BLaER1 treated with 17β-estradiol and CSF1 and Interleukin-3, amounts not matched to agents 10 nM and 100 nM (cell line): Measurements from ENCODE around the gene CENPB.

Experiments
- H3K27ac ChIP-seq, 11 experiments: shearing (Covaris generic); formaldehyde crosslinking; 2 replicates each; pipeline ENCODE4 v1.8.1; 2022
- H3K27me3 ChIP-seq, 11 experiments: shearing (Covaris generic); formaldehyde crosslinking; 2 replicates each; pipeline ENCODE4 v1.8.1; 2022
- H3K36me3 ChIP-seq, 11 experiments: shearing (Covaris generic); formaldehyde crosslinking; 2 replicates each; pipeline ENCODE4 v1.8.1; 2022
- H3K4me1 ChIP-seq, 10 experiments: shearing (Covaris generic); formaldehyde crosslinking; 2 replicates each; pipeline ENCODE4 v1.8.1; 2022
- H3K4me2 ChIP-seq, 11 experiments: shearing (Covaris generic); formaldehyde crosslinking; 2 replicates each; pipeline ENCODE4 v1.8.1; 2022
- H3K4me3 ChIP-seq, 10 experiments: shearing (Covaris generic); formaldehyde crosslinking; 2 replicates each; pipeline ENCODE4 v1.8.1; 2022
- H3K9ac ChIP-seq, 11 experiments: shearing (Covaris generic); formaldehyde crosslinking; 2 replicates each; pipeline ENCODE4 v1.8.1; 2022
- H3K9me3 ChIP-seq, 11 experiments: shearing (Covaris generic); formaldehyde crosslinking; replicated peaks in 1 of 11; 2 replicates each; pipeline ENCODE4 v1.8.1; 2022
- H4K20me1 ChIP-seq, 11 experiments: shearing (Covaris generic); formaldehyde crosslinking; 2 replicates each; pipeline ENCODE4 v1.8.1; 2022
- Cebpa-rat ChIP-seq, 11 experiments: shearing (Covaris generic); IDR thresholded peaks; 2 replicates each; pipeline ENCODE4 v1.8.1; 2022

CENPB gene

GRCh38 chr20:3741836-3742458, 44.6 kb downstream of the CENPB start:
- Histone ChIP-seq H3K4me2 (no peak overlapping the region), H3K9ac (no peak overlapping the region), H3K27me3 (peaks cover 0 to 3% (median 0%) of the 10 kb centered on the region in 11 experiments; a peak in 1 of 22 replicates), H3K9me3 (no peaks in the 10 kb centered on the region), H3K4me3 (no peak overlapping the region), H3K4me1 (peaks cover 5 to 28% (median 8%) of the 10 kb centered on the region in 10 experiments; a peak in 14 of 20 replicates), H3K36me3 (no peaks in the 10 kb centered on the region), H4K20me1 (no peaks in the 10 kb centered on the region), H3K27ac (no peak overlapping the region)
- no peak for TF ChIP-seq Cebpa-rat (IDR thresholded peaks at IDR 0.05)

- Histone ChIP-seq H3K27ac (no peak overlapping the region), H3K27me3 (peaks cover 0 to 3% (median 0%) of the 10 kb centered on the region in 11 experiments; a peak in 1 of 22 replicates), H4K20me1 (no peaks in the 10 kb centered on the region), H3K9ac (no peak overlapping the region), H3K4me3 (no peak overlapping the region), H3K36me3 (no peaks in the 10 kb centered on the region), H3K4me1 (peaks cover 5 to 26% (median 7%) of the 10 kb centered on the region in 10 experiments; a peak in 14 of 20 replicates), H3K9me3 (no peaks in the 10 kb centered on the region), H3K4me2 (no peak overlapping the region)
- no peak for TF ChIP-seq Cebpa-rat (IDR thresholded peaks at IDR 0.05)
Observed at GRCh38 chr20:3740615-3741301, 45.8 kb downstream of the CENPB start.

GRCh38 chr20:3739926-3740451, 46.6 kb downstream of the CENPB start:
- Histone ChIP-seq H3K4me2 (peak overlapping the region in 2 of 11 experiments; percentile 13 to 42; a peak in 3 of 22 replicates), H3K27me3 (peaks cover 0 to 3% (median 0%) of the 10 kb centered on the region in 11 experiments; a peak in 1 of 22 replicates), H3K9me3 (no peaks in the 10 kb centered on the region), H3K36me3 (no peaks in the 10 kb centered on the region), H3K27ac (peak overlapping the region in 1 of 11 experiments; percentile 3; a peak in 1 of 22 replicates), H3K9ac (peak overlapping the region in 3 of 11 experiments; percentile 19 to 60 (median 29); a peak in 6 of 22 replicates), H3K4me3 (no peak overlapping the region), H3K4me1 (peaks cover 0 to 18% (median 1%) of the 10 kb centered on the region in 10 experiments; a peak in 6 of 20 replicates), H4K20me1 (no peaks in the 10 kb centered on the region)
- no peak for TF ChIP-seq Cebpa-rat (IDR thresholded peaks at IDR 0.05)

GRCh38 chr20:3739054-3739925, 47.2 kb downstream of the CENPB start:
- H3K36me3 ChIP-seq, result no peaks in the 10 kb centered on the region
- TF ChIP-seq Cebpa-rat (IDR thresholded peaks at IDR 0.05), result no peak
- H3K9ac ChIP-seq, result peak overlapping the region in 3 of 11 experiments; percentile 19 to 60 (median 29); a peak in 5 of 22 replicates
- H3K4me1 ChIP-seq, result peaks cover 0 to 13% (median under 1%) of the 10 kb centered on the region in 10 experiments; a peak in 8 of 20 replicates
- no peaks in the 10 kb centered on the region for H3K9me3 ChIP-seq
- H3K4me3 ChIP-seq, result no peak overlapping the region
- peak overlapping the region in 1 of 11 experiments; percentile 3; a peak in 2 of 22 replicates for H3K27ac ChIP-seq
- H4K20me1 ChIP-seq, result no peaks in the 10 kb centered on the region
- peak overlapping the region in 2 of 11 experiments; percentile 13 to 42; a peak in 3 of 22 replicates for H3K4me2 ChIP-seq
- H3K27me3 ChIP-seq, result peaks cover 0 to 4% (median 0%) of the 10 kb centered on the region in 11 experiments; a peak in 1 of 22 replicates

GRCh38 chr20:3738111-3739053, 48.2 kb downstream of the CENPB start:
- peaks cover 4 to 13% (median 7%) of the 10 kb centered on the region in 11 experiments for H3K27me3 ChIP-seq
- H3K4me2 ChIP-seq, result no peak overlapping the region
- no peak overlapping the region for H3K27ac ChIP-seq
- no peak overlapping the region for H3K9ac ChIP-seq
- H3K4me1 ChIP-seq, result peaks cover 0 to 19% (median 6%) of the 10 kb centered on the region in 10 experiments; a peak in 10 of 20 replicates
- no peak overlapping the region for H3K4me3 ChIP-seq
- no peaks in the 10 kb centered on the region for H4K20me1 ChIP-seq
- TF ChIP-seq Cebpa-rat (IDR thresholded peaks at IDR 0.05), result no peak
- H3K9me3 ChIP-seq, result no peaks in the 10 kb centered on the region
- no peaks in the 10 kb centered on the region for H3K36me3 ChIP-seq

GRCh38 chr20:3735768-3736167, 50.8 kb downstream of the CENPB start:
- peaks cover 25 to 40% (median 31%) of the 10 kb centered on the region in 11 experiments for H3K27me3 ChIP-seq
- H3K27ac ChIP-seq, result no peak overlapping the region
- no peak overlapping the region for H3K4me3 ChIP-seq
- H3K36me3 ChIP-seq, result no peaks in the 10 kb centered on the region
- peaks cover 0 to 39% (median 20%) of the 10 kb centered on the region in 10 experiments; a peak in 18 of 20 replicates for H3K4me1 ChIP-seq
- H4K20me1 ChIP-seq, result no peaks in the 10 kb centered on the region
- no peaks in the 10 kb centered on the region for H3K9me3 ChIP-seq
- H3K4me2 ChIP-seq, result no peak overlapping the region
- H3K9ac ChIP-seq, result no peak overlapping the region
- TF ChIP-seq Cebpa-rat (IDR thresholded peaks at IDR 0.05), result no peak

GRCh38 chr20:3734111-3734843, 52.3 kb downstream of the CENPB start:
- Histone ChIP-seq H3K27ac (no peak overlapping the region), H3K27me3 (peaks cover 25 to 40% (median 31%) of the 10 kb centered on the region in 11 experiments), H4K20me1 (no peaks in the 10 kb centered on the region), H3K9ac (no peak overlapping the region), H3K4me2 (peak overlapping the region in 3 of 11 experiments; percentile 45 to 65 (median 64); a peak in 7 of 22 replicates), H3K9me3 (no peaks in the 10 kb centered on the region), H3K4me1 (peaks cover 11 to 49% (median 29%) of the 10 kb centered on the region in 10 experiments; a peak in 19 of 20 replicates), H3K36me3 (no peaks in the 10 kb centered on the region), H3K4me3 (no peak overlapping the region)
- TF ChIP-seq Cebpa-rat (IDR thresholded peaks at IDR 0.05), result no peak
